HEK293 (cell line): ENCODE results near the gene TTN.

Experiments
- CTCF ChIA-PET: fragments of 350-600 bp; formaldehyde crosslinking; extraction: SDS; loops from one replicate; lab custom pipeline; 2021; ENCODE audit warnings: antibody characterized with exemption; lab: Yijun Ruan, JAX
- POLR2A ChIA-PET: fragments of 300-600 bp; formaldehyde crosslinking; extraction: SDS; loops from one replicate; lab custom pipeline; 2020; ENCODE audit warnings: antibody characterized with exemption, inconsistent platforms; lab: Yijun Ruan, JAX
- H3K27ac ChIP-seq: fragments of 200-500 bp; sonication (Bioruptor generic); 2 replicates; pipeline ENCODE4 v1.5.1; 2014; ENCODE audit warnings: low read depth, low read length, control low read depth, inconsistent platforms; ENCODE audit errors: extremely low read depth
- H3K36me3 ChIP-seq, 2 experiments: fragments of 200-500 bp in 1 of 2; sonication (Bioruptor generic) in 1 of 2; 1 replicate in 1 of 2; 2 replicates in 1 of 2; pipeline ENCODE4 v1.5.1; 2014 to 2017; ENCODE audit warnings: inconsistent platforms in 2 of 2, low read length in 2 of 2; ENCODE audit not compliant: control insufficient read depth in 2 of 2, insufficient read depth in 1 of 2
- H3K4me1 ChIP-seq: fragments of 200-500 bp; sonication (Bioruptor generic); 2 replicates; pipeline ENCODE4 v1.5.1; 2014; ENCODE audit warnings: mild to moderate bottlenecking, low read length, inconsistent platforms; ENCODE audit not compliant: control insufficient read depth, insufficient read depth
- H3K4me3 ChIP-seq: 2 replicates; pipeline ENCODE4 v1.5.1; 2011; ENCODE audit warnings: low read depth, mild to moderate bottlenecking, control low read depth, low read length, moderate library complexity
- H3K9me3 ChIP-seq: fragments of 200-500 bp; sonication (Bioruptor generic); 2 replicates; pipeline ENCODE4 v1.5.1; 2014; ENCODE audit warnings: low read depth, low read length, inconsistent platforms; ENCODE audit not compliant: control insufficient read depth, insufficient read depth
- KLF9 ChIP-seq: fragments of 450-650 bp; formaldehyde crosslinking; IDR thresholded peaks from 2 replicates; pipeline ENCODE4 v1.5.1; 2016; ENCODE audit warnings: missing biosample characterization, missing genetic modification characterization, low read depth
- ZBTB21 ChIP-seq: fragments of 450-650 bp; formaldehyde crosslinking; IDR thresholded peaks from 2 replicates; pipeline ENCODE4 v1.5.1; 2017; ENCODE audit warnings: missing biosample characterization, missing genetic modification characterization
- ZNF114 ChIP-seq: fragments of 450-650 bp; formaldehyde crosslinking; IDR thresholded peaks from 2 replicates; pipeline ENCODE4 v1.5.0; 2017; ENCODE audit warnings: missing biosample characterization, missing genetic modification characterization
- ZNF138 ChIP-seq: fragments of 450-650 bp; formaldehyde crosslinking; IDR thresholded peaks from 2 replicates; pipeline ENCODE4 v1.5.1; 2016; ENCODE audit warnings: missing biosample characterization, missing genetic modification characterization, borderline replicate concordance
- ZNF211 ChIP-seq: fragments of 450-650 bp; formaldehyde crosslinking; IDR thresholded peaks from 2 replicates; pipeline ENCODE4 v1.5.1; 2016; ENCODE audit warnings: low read depth, missing biosample characterization, missing genetic modification characterization
- ZNF24 ChIP-seq: fragments of 450-650 bp; formaldehyde crosslinking; IDR thresholded peaks from 2 replicates; pipeline ENCODE4 v1.5.1; 2016; ENCODE audit warnings: missing biosample characterization, missing genetic modification characterization
- ZNF426 ChIP-seq: fragments of 450-650 bp; formaldehyde crosslinking; IDR thresholded peaks from 2 replicates; pipeline ENCODE4 v1.5.1; 2017; ENCODE audit warnings: missing biosample characterization, missing genetic modification characterization, mild to moderate bottlenecking, inconsistent platforms, moderate library complexity
- ZNF514 ChIP-seq: fragments of 450-650 bp; formaldehyde crosslinking; IDR thresholded peaks from 2 replicates; pipeline ENCODE4 v1.5.1; 2016; ENCODE audit warnings: missing biosample characterization, missing genetic modification characterization
- ZNF544 ChIP-seq: fragments of 450-650 bp; formaldehyde crosslinking; IDR thresholded peaks from 2 replicates; pipeline ENCODE4 v1.5.0; 2017; ENCODE audit warnings: missing biosample characterization, missing genetic modification characterization
- ZNF621 ChIP-seq: fragments of 450-650 bp; formaldehyde crosslinking; IDR thresholded peaks from 2 replicates; pipeline ENCODE4 v1.5.1; 2017; ENCODE audit warnings: missing biosample characterization, missing genetic modification characterization
- ZSCAN30 ChIP-seq: fragments of 450-650 bp; IDR thresholded peaks from 2 replicates; pipeline ENCODE4 v1.5.1; 2018; ENCODE audit warnings: missing biosample characterization, mild to moderate bottlenecking, missing genetic modification characterization, moderate library complexity
- TF ChIP-seq, protein P1 (sequence below): fragments of 450-650 bp; formaldehyde crosslinking; IDR thresholded peaks from 2 replicates; pipeline ENCODE4 v1.5.1; 2016; ENCODE audit warnings: missing biosample characterization, missing genetic modification characterization
- TF ChIP-seq, protein P2 (sequence below): fragments of 450-650 bp; formaldehyde crosslinking; IDR thresholded peaks from 2 replicates; pipeline ENCODE4 v1.5.1; 2016; ENCODE audit warnings: missing biosample characterization, missing genetic modification characterization, low read depth
- TF ChIP-seq, protein P3 (sequence below): fragments of 450-650 bp; formaldehyde crosslinking; IDR thresholded peaks from 2 replicates; pipeline ENCODE4 v1.5.1; 2016; ENCODE audit warnings: missing biosample characterization, missing genetic modification characterization, borderline replicate concordance
- TF ChIP-seq, protein P4 (sequence below): fragments of 450-650 bp; formaldehyde crosslinking; conservative IDR thresholded peaks from 2 replicates; pipeline ENCODE4 v1.5.1; 2016; ENCODE audit warnings: low read depth, missing biosample characterization, missing genetic modification characterization

TTN gene

DNA sequence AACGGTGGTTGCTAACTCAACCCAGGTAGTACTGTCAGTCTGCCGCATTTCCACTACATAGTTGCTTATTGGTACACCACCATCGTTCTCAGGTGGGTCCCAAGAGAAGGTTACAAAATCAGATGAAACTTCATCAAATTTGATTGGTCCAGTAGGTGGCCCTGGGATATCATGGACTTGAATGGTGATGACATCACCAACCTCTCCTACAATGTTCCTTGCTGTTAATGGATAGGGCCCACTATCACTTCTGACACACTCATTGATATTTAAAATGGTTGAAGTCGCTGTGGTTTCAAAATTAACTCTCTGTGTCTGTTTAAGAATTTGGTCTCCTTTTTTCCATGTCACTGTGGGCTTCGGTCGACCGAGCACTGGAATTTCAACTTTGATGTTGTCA lies 232.4 kb downstream of the TTN start (continued):
- TF ChIP-seq, protein P1, sequence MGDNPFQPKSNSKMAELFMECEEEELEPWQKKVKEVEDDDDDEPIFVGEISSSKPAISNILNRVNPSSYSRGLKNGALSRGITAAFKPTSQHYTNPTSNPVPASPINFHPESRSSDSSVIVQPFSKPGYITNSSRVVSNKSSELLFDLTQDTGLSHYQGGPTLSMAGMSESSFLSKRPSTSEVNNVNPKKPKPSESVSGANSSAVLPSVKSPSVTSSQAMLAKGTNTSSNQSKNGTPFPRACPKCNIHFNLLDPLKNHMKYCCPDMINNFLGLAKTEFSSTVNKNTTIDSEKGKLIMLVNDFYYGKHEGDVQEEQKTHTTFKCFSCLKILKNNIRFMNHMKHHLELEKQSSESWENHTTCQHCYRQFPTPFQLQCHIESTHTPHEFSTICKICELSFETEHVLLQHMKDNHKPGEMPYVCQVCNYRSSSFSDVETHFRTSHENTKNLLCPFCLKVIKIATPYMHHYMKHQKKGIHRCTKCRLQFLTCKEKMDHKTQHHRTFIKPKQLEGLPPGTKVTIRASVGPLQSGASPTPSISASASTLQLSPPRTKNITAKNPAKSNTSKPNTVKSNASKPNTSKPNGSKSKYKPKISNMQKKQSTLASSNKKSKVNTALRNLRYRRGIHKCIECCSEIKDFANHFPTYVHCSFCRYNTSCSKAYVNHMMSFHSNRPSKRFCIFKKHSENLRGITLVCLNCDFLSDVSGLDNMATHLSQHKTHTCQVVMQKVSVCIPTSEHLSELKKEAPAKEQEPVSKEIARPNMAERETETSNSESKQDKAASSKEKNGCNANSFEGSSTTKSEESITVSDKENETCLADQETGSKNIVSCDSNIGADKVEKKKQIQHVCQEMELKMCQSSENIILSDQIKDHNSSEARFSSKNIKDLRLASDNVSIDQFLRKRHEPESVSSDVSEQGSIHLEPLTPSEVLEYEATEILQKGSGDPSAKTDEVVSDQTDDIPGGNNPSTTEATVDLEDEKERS (tag by site-specific recombination), result no peak
- no peak for TF ChIP-seq ZNF426
- no peak for TF ChIP-seq ZNF544 (tag by site-specific recombination)

DNA sequence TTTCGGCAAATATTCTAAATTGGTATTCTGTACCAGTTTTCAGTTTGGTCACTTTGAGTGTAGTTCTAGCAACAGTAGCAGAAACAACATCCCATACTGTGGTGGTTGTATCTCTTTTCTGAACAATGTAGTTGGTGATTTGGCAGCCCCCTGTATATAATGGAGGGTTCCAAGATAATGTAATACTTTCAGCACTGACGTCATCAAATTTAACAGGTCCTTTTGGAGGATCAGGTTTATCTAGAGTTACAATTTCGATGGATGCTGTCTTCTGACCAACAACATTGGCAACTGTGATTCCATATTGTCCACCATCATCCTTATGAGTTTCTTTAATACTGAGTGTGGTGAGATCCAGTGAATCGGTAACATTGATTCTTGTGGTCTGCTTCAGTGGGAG lies 239.0 kb downstream of the TTN start:
- Histone ChIP-seq H3K9me3 (no peaks in the 10 kb centered on the region), H3K4me1 (no peaks in the 10 kb centered on the region), H3K4me3 (no peak overlapping the region), H3K27ac (no peak overlapping the region), H3K36me3 (peaks cover 0 to 78% of the 10 kb centered on the region in 2 experiments; a peak in 1 of 3 replicates)
- TF ChIP-seq ZNF114 (tag by site-specific recombination), result no peak
- CTCF ChIA-PET, result no interaction called here
- POLR2A ChIA-PET, result no interaction called here

DNA sequence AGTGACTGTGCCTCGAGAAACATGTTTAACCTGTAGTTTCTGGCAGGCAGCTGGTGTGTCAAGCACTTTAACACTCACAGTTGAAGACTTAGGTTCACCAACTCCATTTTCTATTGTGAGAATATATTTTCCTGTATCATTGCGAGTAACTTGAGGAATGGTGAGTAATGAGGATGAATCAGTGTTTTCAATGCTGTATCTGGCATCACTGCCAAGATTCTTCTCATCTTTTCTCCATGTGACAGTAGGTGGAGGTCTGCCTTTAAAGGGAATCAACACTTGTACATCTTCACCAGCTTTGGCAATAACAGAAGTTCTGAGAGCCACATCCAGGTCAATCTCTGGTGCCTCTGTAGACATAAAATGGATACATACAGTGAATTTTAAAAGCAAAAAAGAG lies 254.2 kb downstream of the TTN start:
- ChIA-PET POLR2A (no interaction called here), CTCF (no interaction called here)
- Histone ChIP-seq H3K4me1 (no peaks in the 10 kb centered on the region), H3K4me3 (no peak overlapping the region), H3K27ac (no peak overlapping the region), H3K36me3 (peaks cover 0 to 48% of the 10 kb centered on the region in 2 experiments; a peak in 1 of 3 replicates), H3K9me3 (no peaks in the 10 kb centered on the region)
- TF ChIP-seq, protein P2, sequence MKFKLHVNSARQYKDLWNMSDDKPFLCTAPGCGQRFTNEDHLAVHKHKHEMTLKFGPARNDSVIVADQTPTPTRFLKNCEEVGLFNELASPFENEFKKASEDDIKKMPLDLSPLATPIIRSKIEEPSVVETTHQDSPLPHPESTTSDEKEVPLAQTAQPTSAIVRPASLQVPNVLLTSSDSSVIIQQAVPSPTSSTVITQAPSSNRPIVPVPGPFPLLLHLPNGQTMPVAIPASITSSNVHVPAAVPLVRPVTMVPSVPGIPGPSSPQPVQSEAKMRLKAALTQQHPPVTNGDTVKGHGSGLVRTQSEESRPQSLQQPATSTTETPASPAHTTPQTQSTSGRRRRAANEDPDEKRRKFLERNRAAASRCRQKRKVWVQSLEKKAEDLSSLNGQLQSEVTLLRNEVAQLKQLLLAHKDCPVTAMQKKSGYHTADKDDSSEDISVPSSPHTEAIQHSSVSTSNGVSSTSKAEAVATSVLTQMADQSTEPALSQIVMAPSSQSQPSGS (tag by site-specific recombination), result no peak
- TF ChIP-seq, protein P3, sequence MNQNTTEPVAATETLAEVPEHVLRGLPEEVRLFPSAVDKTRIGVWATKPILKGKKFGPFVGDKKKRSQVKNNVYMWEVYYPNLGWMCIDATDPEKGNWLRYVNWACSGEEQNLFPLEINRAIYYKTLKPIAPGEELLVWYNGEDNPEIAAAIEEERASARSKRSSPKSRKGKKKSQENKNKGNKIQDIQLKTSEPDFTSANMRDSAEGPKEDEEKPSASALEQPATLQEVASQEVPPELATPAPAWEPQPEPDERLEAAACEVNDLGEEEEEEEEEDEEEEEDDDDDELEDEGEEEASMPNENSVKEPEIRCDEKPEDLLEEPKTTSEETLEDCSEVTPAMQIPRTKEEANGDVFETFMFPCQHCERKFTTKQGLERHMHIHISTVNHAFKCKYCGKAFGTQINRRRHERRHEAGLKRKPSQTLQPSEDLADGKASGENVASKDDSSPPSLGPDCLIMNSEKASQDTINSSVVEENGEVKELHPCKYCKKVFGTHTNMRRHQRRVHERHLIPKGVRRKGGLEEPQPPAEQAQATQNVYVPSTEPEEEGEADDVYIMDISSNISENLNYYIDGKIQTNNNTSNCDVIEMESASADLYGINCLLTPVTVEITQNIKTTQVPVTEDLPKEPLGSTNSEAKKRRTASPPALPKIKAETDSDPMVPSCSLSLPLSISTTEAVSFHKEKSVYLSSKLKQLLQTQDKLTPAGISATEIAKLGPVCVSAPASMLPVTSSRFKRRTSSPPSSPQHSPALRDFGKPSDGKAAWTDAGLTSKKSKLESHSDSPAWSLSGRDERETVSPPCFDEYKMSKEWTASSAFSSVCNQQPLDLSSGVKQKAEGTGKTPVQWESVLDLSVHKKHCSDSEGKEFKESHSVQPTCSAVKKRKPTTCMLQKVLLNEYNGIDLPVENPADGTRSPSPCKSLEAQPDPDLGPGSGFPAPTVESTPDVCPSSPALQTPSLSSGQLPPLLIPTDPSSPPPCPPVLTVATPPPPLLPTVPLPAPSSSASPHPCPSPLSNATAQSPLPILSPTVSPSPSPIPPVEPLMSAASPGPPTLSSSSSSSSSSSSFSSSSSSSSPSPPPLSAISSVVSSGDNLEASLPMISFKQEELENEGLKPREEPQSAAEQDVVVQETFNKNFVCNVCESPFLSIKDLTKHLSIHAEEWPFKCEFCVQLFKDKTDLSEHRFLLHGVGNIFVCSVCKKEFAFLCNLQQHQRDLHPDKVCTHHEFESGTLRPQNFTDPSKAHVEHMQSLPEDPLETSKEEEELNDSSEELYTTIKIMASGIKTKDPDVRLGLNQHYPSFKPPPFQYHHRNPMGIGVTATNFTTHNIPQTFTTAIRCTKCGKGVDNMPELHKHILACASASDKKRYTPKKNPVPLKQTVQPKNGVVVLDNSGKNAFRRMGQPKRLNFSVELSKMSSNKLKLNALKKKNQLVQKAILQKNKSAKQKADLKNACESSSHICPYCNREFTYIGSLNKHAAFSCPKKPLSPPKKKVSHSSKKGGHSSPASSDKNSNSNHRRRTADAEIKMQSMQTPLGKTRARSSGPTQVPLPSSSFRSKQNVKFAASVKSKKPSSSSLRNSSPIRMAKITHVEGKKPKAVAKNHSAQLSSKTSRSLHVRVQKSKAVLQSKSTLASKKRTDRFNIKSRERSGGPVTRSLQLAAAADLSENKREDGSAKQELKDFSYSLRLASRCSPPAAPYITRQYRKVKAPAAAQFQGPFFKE (tag by site-specific recombination), result no peak
- no peak for TF ChIP-seq ZBTB21 (tag by site-specific recombination)
- no peak for TF ChIP-seq KLF9
- no peak for TF ChIP-seq ZSCAN30 (tag by site-specific recombination)
- no peak for TF ChIP-seq ZNF138
- TF ChIP-seq ZNF514 (tag by site-specific recombination), result no peak
- TF ChIP-seq ZNF621 (tag by site-specific recombination), result no peak
- TF ChIP-seq ZNF114 (tag by site-specific recombination), result no peak
- no peak for TF ChIP-seq ZNF211 (tag by site-specific recombination)
- TF ChIP-seq ZNF24 (tag by site-specific recombination), result no peak
- TF ChIP-seq, protein P4, sequence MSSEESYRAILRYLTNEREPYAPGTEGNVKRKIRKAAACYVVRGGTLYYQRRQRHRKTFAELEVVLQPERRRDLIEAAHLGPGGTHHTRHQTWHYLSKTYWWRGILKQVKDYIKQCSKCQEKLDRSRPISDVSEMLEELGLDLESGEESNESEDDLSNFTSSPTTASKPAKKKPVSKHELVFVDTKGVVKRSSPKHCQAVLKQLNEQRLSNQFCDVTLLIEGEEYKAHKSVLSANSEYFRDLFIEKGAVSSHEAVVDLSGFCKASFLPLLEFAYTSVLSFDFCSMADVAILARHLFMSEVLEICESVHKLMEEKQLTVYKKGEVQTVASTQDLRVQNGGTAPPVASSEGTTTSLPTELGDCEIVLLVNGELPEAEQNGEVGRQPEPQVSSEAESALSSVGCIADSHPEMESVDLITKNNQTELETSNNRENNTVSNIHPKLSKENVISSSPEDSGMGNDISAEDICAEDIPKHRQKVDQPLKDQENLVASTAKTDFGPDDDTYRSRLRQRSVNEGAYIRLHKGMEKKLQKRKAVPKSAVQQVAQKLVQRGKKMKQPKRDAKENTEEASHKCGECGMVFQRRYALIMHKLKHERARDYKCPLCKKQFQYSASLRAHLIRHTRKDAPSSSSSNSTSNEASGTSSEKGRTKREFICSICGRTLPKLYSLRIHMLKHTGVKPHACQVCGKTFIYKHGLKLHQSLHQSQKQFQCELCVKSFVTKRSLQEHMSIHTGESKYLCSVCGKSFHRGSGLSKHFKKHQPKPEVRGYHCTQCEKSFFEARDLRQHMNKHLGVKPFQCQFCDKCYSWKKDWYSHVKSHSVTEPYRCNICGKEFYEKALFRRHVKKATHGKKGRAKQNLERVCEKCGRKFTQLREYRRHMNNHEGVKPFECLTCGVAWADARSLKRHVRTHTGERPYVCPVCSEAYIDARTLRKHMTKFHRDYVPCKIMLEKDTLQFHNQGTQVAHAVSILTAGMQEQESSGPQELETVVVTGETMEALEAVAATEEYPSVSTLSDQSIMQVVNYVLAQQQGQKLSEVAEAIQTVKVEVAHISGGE, result no peak
